Measurements from ENCODE around the gene C1orf87. TPM values are rescaled to one million over a fixed set of nuclear protein-coding genes. Genes with fewer than 3 reads are reported as not detected.

C1orf87 gene
- polyA plus RNA-seq, 1 of the 3 experiments (the other 2 are of a cell fraction) = not detected

- no peaks in the 10 kb centered on the region for H3K9me3 ChIP-seq
- ChIA-PET POLR2A (no interaction called here), CTCF (no interaction called here)
- no peak overlapping the region for H3K4me2 ChIP-seq
- 20% methylated on average over 1 of the region's 1 CpG for WGBS (ENCODE audit: low lambda C conversion rate)
- no peak overlapping the region for H3K4me3 ChIP-seq (ENCODE audit: low read depth in 2 of 2, low read length in 1 of 2)
- H3K9me2 ChIP-seq = no peaks in the 10 kb centered on the region
- no peaks in the 10 kb centered on the region for H4K20me1 ChIP-seq (ENCODE audit: insufficient read depth)
- no peak overlapping the region for H3K9ac ChIP-seq
- TF ChIP-seq USF1 (IDR thresholded peaks at IDR 0.05; ENCODE audit: borderline replicate concordance, low read depth) (no peak), FOXJ3 (CRISPR knock-in tag; IDR thresholded peaks at IDR 0.05) (no peak), TAF1 (IDR thresholded peaks at IDR 0.05; ENCODE audit: borderline replicate concordance, low read depth, low read length) (no peak), SIN3A (IDR thresholded peaks at IDR 0.05; ENCODE audit: borderline replicate concordance, low read depth, low read length) (no peak), IRF3 (IDR thresholded peaks at IDR 0.05; ENCODE audit: low read depth, low read length) (no peak), FOSL2 (IDR thresholded peaks at IDR 0.05; ENCODE audit: borderline replicate concordance, low read depth) (no peak), EP300 (IDR thresholded peaks at IDR 0.05; ENCODE audit: borderline replicate concordance in 1 of 2, low read depth in 1 of 2, low read length in 1 of 2) (no peak), ELF1 (IDR thresholded peaks at IDR 0.05) (no peak), GABPA (IDR thresholded peaks at IDR 0.05; ENCODE audit: low read depth) (no peak), NFIC (IDR thresholded peaks at IDR 0.05; ENCODE audit: borderline replicate concordance) (no peak), SMC3 (IDR thresholded peaks at IDR 0.05; ENCODE audit: low read depth, low read length) (no peak), TCF12 (IDR thresholded peaks at IDR 0.05) (no peak), MEF2A (IDR thresholded peaks at IDR 0.05; ENCODE audit: borderline replicate concordance, low read depth) (no peak), CTCF (IDR thresholded peaks at IDR 0.05) (no peak), EZH2phosphoT487 (IDR thresholded peaks at IDR 0.05; ENCODE audit: borderline replicate concordance, low read depth) (no peak), TEAD4 (IDR thresholded peaks at IDR 0.05; ENCODE audit: borderline replicate concordance, insufficient read depth) (no peak), ZBTB33 (IDR thresholded peaks at IDR 0.05; ENCODE audit: borderline replicate concordance, low read depth) (no peak), MAX (IDR thresholded peaks at IDR 0.05; ENCODE audit: low read depth) (no peak)
- TF ChIP-seq, protein P1, sequence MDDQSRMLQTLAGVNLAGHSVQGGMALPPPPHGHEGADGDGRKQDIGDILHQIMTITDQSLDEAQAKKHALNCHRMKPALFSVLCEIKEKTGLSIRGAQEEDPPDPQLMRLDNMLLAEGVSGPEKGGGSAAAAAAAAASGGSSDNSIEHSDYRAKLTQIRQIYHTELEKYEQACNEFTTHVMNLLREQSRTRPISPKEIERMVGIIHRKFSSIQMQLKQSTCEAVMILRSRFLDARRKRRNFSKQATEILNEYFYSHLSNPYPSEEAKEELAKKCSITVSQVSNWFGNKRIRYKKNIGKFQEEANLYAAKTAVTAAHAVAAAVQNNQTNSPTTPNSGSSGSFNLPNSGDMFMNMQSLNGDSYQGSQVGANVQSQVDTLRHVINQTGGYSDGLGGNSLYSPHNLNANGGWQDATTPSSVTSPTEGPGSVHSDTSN (IDR thresholded peaks at IDR 0.05) = no peak
- no peaks in the 10 kb centered on the region for H3K36me3 ChIP-seq (replicated peaks in 1 of 2; ENCODE audit: control insufficient read depth in 1 of 2, insufficient read depth in 2 of 2, low read length in 1 of 2)
- no peaks in the 10 kb centered on the region for H3K27me3 ChIP-seq (ENCODE audit: insufficient read depth)
- H2AFZ ChIP-seq (ENCODE audit: low read depth) = no peak overlapping the region
- no peaks in the 10 kb centered on the region for H3K79me2 ChIP-seq (ENCODE audit: insufficient read depth)
- DNase-seq = no peak
- no peaks in the 10 kb centered on the region for H3F3A ChIP-seq (replicated peaks; ENCODE audit: insufficient read depth)
- no peaks in the 10 kb centered on the region; a peak in 1 of 4 replicates for H3K4me1 ChIP-seq (ENCODE audit: control insufficient read depth in 1 of 2, insufficient read depth in 2 of 2, low read depth in 1 of 2, low read length in 1 of 2)
- no peak overlapping the region for H3K27ac ChIP-seq (ENCODE audit: low read depth in 2 of 2, low read length in 1 of 2)
Measured at GRCh38 chr1:60037669-60038068, 35.9 kb downstream of the C1orf87 start.

All from SK-N-SH (cell line).